ENCODE data around the gene GHRH. TPM values are rescaled to one million over a fixed set of nuclear protein-coding genes. Genes with fewer than 3 reads are reported as not detected.

Gene GHRH
- total RNA-seq, 1 donor from 2014 or later, result not detected

DNA sequence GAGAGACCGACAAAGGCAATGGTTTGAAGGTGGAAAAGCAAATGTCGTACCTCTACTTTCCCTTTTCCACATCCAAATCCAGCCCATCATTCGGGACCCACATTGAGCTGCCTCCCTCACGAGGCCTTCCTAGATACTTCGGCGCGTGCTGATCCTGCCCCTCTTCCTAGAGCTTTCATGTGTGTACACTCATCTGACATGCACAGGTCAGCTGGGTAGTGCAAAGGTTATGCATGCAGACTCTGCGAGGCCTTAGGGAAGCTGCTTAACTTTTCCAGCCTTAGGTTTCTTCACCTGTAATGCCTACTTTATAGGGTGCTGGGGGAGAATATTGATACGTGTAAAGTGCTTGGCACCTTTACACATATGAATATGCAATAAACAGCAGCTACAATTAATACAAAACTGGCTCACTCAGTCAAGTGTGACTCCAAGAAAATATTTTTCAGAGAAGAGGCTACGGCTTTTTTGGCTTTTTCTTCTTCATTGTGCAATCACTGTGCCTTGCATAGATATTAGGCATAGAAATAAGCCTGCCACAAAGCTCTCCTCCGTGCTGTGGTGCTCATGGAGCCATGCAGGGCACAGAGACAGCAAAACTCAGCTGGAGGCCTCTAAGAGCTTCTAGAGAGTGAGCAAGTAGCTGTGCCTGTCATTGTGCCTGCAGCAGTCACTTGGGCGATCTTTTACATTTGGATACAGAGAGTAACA, 24.2 kb upstream of the GHRH start:
- no peak overlapping the region for H3K4me3 Mint-ChIP-seq (ENCODE audit: unreplicated experiment)

DNA sequence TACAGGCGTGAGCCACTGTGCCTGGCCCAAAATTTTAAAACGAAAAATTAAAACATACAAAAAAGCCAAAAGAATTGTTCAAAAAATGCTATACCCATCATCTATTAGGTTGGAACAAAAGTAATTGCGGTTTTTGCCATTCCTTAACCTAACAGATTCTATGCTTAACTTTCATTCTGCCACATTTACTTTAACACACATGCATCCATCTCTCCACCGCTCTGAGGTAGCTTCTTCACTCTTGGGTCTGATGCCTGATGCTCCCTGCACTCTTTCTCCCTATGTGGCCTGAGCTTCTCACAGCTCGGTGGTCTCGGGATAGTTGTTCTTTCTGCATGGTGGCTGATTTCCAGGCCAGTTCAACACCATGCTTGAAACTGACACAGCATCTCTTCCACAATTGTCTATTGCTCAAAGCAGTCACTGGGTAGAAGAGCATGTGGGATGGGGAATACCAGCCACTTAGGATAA, 23.1 kb upstream of the GHRH start:
- Mint-ChIP-seq H3K9me3 (ENCODE audit: unreplicated experiment) (no peaks in the 10 kb centered on the region), H3K4me3 (ENCODE audit: unreplicated experiment) (no peak overlapping the region), H3K27ac (ENCODE audit: unreplicated experiment) (no peak overlapping the region), H3K27me3 (ENCODE audit: unreplicated experiment) (peaks cover 3% of the 10 kb centered on the region), H3K4me1 (ENCODE audit: unreplicated experiment) (no peaks in the 10 kb centered on the region), H3K36me3 (ENCODE audit: low read depth, unreplicated experiment) (no peaks in the 10 kb centered on the region)
- no peak for TF ChIP-seq CTCF (IDR thresholded peaks at IDR 0.05; ENCODE audit: unreplicated experiment)
- no peak for DNase-seq (ENCODE audit: low spot score)

More for the DNA sequence above, 24.2 kb upstream of the GHRH start:
- Mint-ChIP-seq H3K4me1 (ENCODE audit: unreplicated experiment) (no peaks in the 10 kb centered on the region), H3K27ac (ENCODE audit: unreplicated experiment) (no peak overlapping the region), H3K27me3 (ENCODE audit: unreplicated experiment) (peaks cover 5% of the 10 kb centered on the region), H3K36me3 (ENCODE audit: low read depth, unreplicated experiment) (no peaks in the 10 kb centered on the region), H3K9me3 (ENCODE audit: unreplicated experiment) (no peaks in the 10 kb centered on the region)
- no peak for TF ChIP-seq CTCF (IDR thresholded peaks at IDR 0.05; ENCODE audit: unreplicated experiment)
- DNase-seq (ENCODE audit: low spot score), result no peak

GRCh38 chr20:37283530-37284195, 22.0 kb upstream of the GHRH start:
- DNase-seq (ENCODE audit: low spot score), result no peak
- Mint-ChIP-seq H3K27ac (ENCODE audit: unreplicated experiment) (no peak overlapping the region), H3K36me3 (ENCODE audit: low read depth, unreplicated experiment) (no peaks in the 10 kb centered on the region), H3K4me3 (ENCODE audit: unreplicated experiment) (no peak overlapping the region), H3K9me3 (ENCODE audit: unreplicated experiment) (no peaks in the 10 kb centered on the region), H3K4me1 (ENCODE audit: unreplicated experiment) (no peaks in the 10 kb centered on the region), H3K27me3 (ENCODE audit: unreplicated experiment) (peaks cover 3% of the 10 kb centered on the region)
- no peak for TF ChIP-seq CTCF (IDR thresholded peaks at IDR 0.05; ENCODE audit: unreplicated experiment)

DNA sequence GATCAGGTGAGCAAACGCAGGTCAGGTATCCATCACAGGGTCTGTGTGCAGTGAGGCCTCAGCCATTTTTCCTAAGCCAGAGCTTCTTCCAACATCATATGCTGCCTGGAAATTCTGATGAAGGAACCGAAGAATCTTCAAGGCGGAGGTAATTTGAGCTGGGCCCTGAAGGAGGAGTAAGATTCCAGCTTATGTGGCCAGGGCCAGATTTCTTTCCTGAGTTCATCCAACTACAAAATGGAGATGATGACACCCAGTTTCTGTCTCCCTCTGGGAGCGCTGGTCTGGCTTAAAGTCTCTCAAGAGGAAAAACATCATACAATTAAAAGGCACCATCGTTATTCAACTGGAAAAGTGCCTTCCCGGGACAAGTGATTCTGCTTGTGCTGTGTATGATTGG, 20.9 kb upstream of the GHRH start:
- DNase-seq (ENCODE audit: low spot score), result peak; percentile 18
- TF ChIP-seq CTCF (IDR thresholded peaks at IDR 0.05; ENCODE audit: unreplicated experiment), result no peak
- H3K4me1 Mint-ChIP-seq (ENCODE audit: unreplicated experiment), result no peaks in the 10 kb centered on the region
- peaks cover 3% of the 10 kb centered on the region for H3K27me3 Mint-ChIP-seq (ENCODE audit: unreplicated experiment)
- no peak overlapping the region for H3K4me3 Mint-ChIP-seq (ENCODE audit: unreplicated experiment)
- no peaks in the 10 kb centered on the region for H3K36me3 Mint-ChIP-seq (ENCODE audit: low read depth, unreplicated experiment)
- no peaks in the 10 kb centered on the region for H3K9me3 Mint-ChIP-seq (ENCODE audit: unreplicated experiment)
- no peak overlapping the region for H3K27ac Mint-ChIP-seq (ENCODE audit: unreplicated experiment)

DNA sequence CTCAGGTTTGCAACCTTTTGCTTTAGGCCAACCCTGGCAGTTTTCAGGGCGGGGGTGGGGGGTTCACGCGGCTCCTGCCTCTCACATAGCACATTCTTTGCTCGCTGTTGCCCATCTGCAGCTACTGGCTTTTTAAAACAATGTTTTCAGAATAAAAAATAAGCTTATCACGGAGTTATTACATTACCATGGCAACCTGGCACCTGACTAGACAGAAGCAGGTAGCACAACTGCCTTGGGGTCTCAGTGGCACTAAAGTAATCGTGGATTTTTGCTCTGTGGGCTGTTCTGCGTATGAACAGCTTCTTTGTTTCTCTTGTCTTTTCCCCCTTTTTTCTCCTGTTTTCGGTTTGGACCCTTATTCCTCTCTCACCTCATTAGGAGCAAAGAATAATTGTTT, 18.8 kb upstream of the GHRH start:
- Mint-ChIP-seq H3K4me1 (ENCODE audit: unreplicated experiment) (peaks cover 2% of the 10 kb centered on the region), H3K27me3 (ENCODE audit: unreplicated experiment) (no peaks in the 10 kb centered on the region), H3K36me3 (ENCODE audit: low read depth, unreplicated experiment) (no peaks in the 10 kb centered on the region), H3K27ac (ENCODE audit: unreplicated experiment) (no peak overlapping the region), H3K4me3 (ENCODE audit: unreplicated experiment) (no peak overlapping the region), H3K9me3 (ENCODE audit: unreplicated experiment) (no peaks in the 10 kb centered on the region)
- no peak for DNase-seq (ENCODE audit: low spot score)
- TF ChIP-seq CTCF (IDR thresholded peaks at IDR 0.05; ENCODE audit: unreplicated experiment), result no peak

All from endothelial cell (in vitro differentiated cells).